HepG2 (cell line): ENCODE results near the gene OTOG. TPM values are rescaled to one million over a fixed set of nuclear protein-coding genes. Genes with fewer than 3 reads are reported as not detected.
A peak's percentile ranks its signal among the peaks of the same experiment; 100 is the strongest.

Experiments used
- ATAC-seq: fragments of 200-7000 bp; cut with Tn5 transposase; 3 replicates; pipeline ENCODE4 v1.9.1; 2020; ENCODE audit warnings: mild to moderate bottlenecking, moderate library complexity
- BruUV-seq: library from RNA; stranded (reverse); fragments of 400-500 nt; replicated peaks from 2 replicates; lab custom pipeline; 2021; lab: Mats Ljungman, UMichigan
- CTCF ChIA-PET: fragments of 300-600 bp; formaldehyde crosslinking; extraction: SDS; loops from one replicate; lab custom pipeline; 2021; ENCODE audit warnings: low total read pairs, inconsistent platforms, low intra/inter-chr PET ratio; lab: Yijun Ruan, JAX
- POLR2A ChIA-PET: fragments of 350-600 bp; sonication (Branson Sonifier 250); formaldehyde crosslinking; loops from one replicate; lab custom pipeline; 2020; ENCODE audit warnings: antibody characterized with exemption, inconsistent platforms; lab: Yijun Ruan, JAX
- DNase-seq: peaks from one replicate; pipeline ENCODE4 v3.0.0-alpha.2; 2015; ENCODE audit warnings: low spot score
- FAIRE-seq: peaks from 3 replicates; lab custom pipeline; 2011; peaks lifted over from hg19 to GRCh38; lab: Jason Lieb, UNC
- H2AFZ ChIP-seq: one replicate; pipeline ENCODE4 v1.6.1; 2011; ENCODE audit warnings: low read length, inconsistent platforms
- H3K27ac ChIP-seq: fragments of 300-600 bp; 3 replicates; pipeline ENCODE4 v1.8.0; 2011; ENCODE audit warnings: mixed run types, mild to moderate bottlenecking, mixed read lengths, low read length, inconsistent platforms; ENCODE audit not compliant: insufficient read depth; ENCODE audit errors: extremely low read length
- H3K27me3 ChIP-seq, 2 experiments: fragments of 200-600 bp in 1 of 2; 2 replicates in 1 of 2; 3 replicates in 1 of 2; pipeline versions ENCODE4 v1.6.0 to v1.8.0; 2011; ENCODE audit warnings: low read length in 2 of 2, mild to moderate bottlenecking in 2 of 2, moderate library complexity in 2 of 2, inconsistent platforms in 1 of 2; ENCODE audit not compliant: insufficient read depth in 2 of 2, control insufficient read depth in 1 of 2
- H3K36me3 ChIP-seq, 2 experiments: fragments of 200-600 bp in 1 of 2; replicated peaks in 1 of 2; 2 replicates in 1 of 2; 3 replicates in 1 of 2; pipeline versions ENCODE4 v1.5.1 to v1.8.0; 2011; ENCODE audit warnings: low read length in 2 of 2, inconsistent platforms in 1 of 2; ENCODE audit not compliant: insufficient read depth in 2 of 2, control insufficient read depth in 1 of 2
- H3K4me1 ChIP-seq: 2 replicates; pipeline ENCODE4 v1.5.1; 2012; ENCODE audit warnings: low read length, inconsistent platforms; ENCODE audit not compliant: insufficient read depth
- H3K4me2 ChIP-seq: 2 replicates; pipeline ENCODE4 v1.6.0; 2011; ENCODE audit warnings: low read depth, low read length, inconsistent platforms
- H3K4me3 ChIP-seq, 3 experiments: fragments of 200-600 bp in 1 of 3; sonication (generic), shearing (Covaris generic) in 1 of 3; replicated peaks in 1 of 3; 2 replicates each; pipeline ENCODE4 v1.5.1; 2011 to 2016; ENCODE audit warnings: low read length in 3 of 3, inconsistent platforms in 2 of 3, low read depth in 2 of 3, mild to moderate bottlenecking in 2 of 3, control low read depth in 1 of 3, mixed read lengths in 1 of 3; ENCODE audit not compliant: insufficient read depth in 1 of 3
- H3K79me2 ChIP-seq: one replicate; pipeline ENCODE4 v1.6.1; 2011; ENCODE audit warnings: low read length, inconsistent platforms; ENCODE audit not compliant: insufficient read depth
- H3K9ac ChIP-seq: 2 replicates; pipeline ENCODE4 v1.6.0; 2011; ENCODE audit warnings: mild to moderate bottlenecking, low read depth, low read length, inconsistent platforms; ENCODE audit not compliant: insufficient read depth
- H3K9me3 ChIP-seq: 2 replicates; pipeline ENCODE4 v1.5.1; 2012; ENCODE audit warnings: mild to moderate bottlenecking, low read length
- H4K20me1 ChIP-seq: 2 replicates; pipeline ENCODE4 v1.6.0; 2011; ENCODE audit warnings: inconsistent platforms, mild to moderate bottlenecking, low read length, moderate library complexity; ENCODE audit not compliant: insufficient read depth
- BCL6 ChIP-seq: IDR thresholded peaks from 2 replicates; pipeline ENCODE4 v1.6.1; 2016; ENCODE audit warnings: missing genetic modification reagents, missing compliant biosample characterization
- CBFB ChIP-seq: sonication (generic); formaldehyde crosslinking; IDR thresholded peaks from 2 replicates; pipeline ENCODE4 v1.4.0; 2020; ENCODE audit warnings: missing genetic modification reagents
- JUND ChIP-seq: sonication (generic); formaldehyde crosslinking; IDR thresholded peaks from 2 replicates; pipeline ENCODE4 v1.8.0; 2022; ENCODE audit warnings: mild to moderate bottlenecking, missing genetic modification reagents
- MLX ChIP-seq: IDR thresholded peaks from 2 replicates; pipeline ENCODE4 v1.6.1; 2016
- PPARG ChIP-seq: conservative IDR thresholded peaks from 2 replicates; pipeline ENCODE4 v1.6.1; 2016; ENCODE audit warnings: missing biosample characterization, missing genetic modification reagents
- RARG ChIP-seq: sonication (generic); formaldehyde crosslinking; IDR thresholded peaks from 2 replicates; pipeline ENCODE4 v1.4.0; 2020; ENCODE audit warnings: low read depth, mild to moderate bottlenecking, missing genetic modification reagents
- SAFB2 ChIP-seq: sonication (generic); formaldehyde crosslinking; IDR thresholded peaks from 2 replicates; pipeline ENCODE4 v1.5.1; 2020; ENCODE audit warnings: missing genetic modification reagents, low read depth, mild to moderate bottlenecking, borderline replicate concordance
- TGIF2 ChIP-seq: IDR thresholded peaks from 2 replicates; pipeline ENCODE4 v1.6.1; 2016; ENCODE audit warnings: control low read depth, missing compliant biosample characterization
- ZNF292 ChIP-seq: sonication (generic); formaldehyde crosslinking; IDR thresholded peaks from 2 replicates; pipeline ENCODE4 v1.8.1; 2022; ENCODE audit warnings: mild to moderate bottlenecking, low read depth, missing genetic modification reagents, borderline replicate concordance
- ZNF367 ChIP-seq: sonication (generic); formaldehyde crosslinking; IDR thresholded peaks from 2 replicates; pipeline ENCODE4 v1.4.0; 2020; ENCODE audit warnings: missing genetic modification reagents, borderline replicate concordance
- ZNF513 ChIP-seq: sonication (generic); formaldehyde crosslinking; conservative IDR thresholded peaks from 2 replicates; pipeline ENCODE4 v1.5.0; 2020; ENCODE audit warnings: missing genetic modification reagents
- ZNF550 ChIP-seq: sonication (generic); formaldehyde crosslinking; IDR thresholded peaks from 2 replicates; pipeline ENCODE4 v1.4.0; 2020; ENCODE audit warnings: mild to moderate bottlenecking, missing genetic modification reagents, borderline replicate concordance
- ZNF569 ChIP-seq: sonication (generic); formaldehyde crosslinking; IDR thresholded peaks from 2 replicates; pipeline ENCODE4 v1.5.0; 2020; ENCODE audit warnings: mild to moderate bottlenecking, missing genetic modification reagents, moderate library complexity, borderline replicate concordance
- ZNF605 ChIP-seq: sonication (generic); formaldehyde crosslinking; IDR thresholded peaks from 2 replicates; pipeline ENCODE4 v1.8.0; 2022; ENCODE audit warnings: mild to moderate bottlenecking, missing genetic modification reagents
- WGBS: methylation state at CpG from one replicate; pipeline ENCODE4 v1.1.6; 2017; ENCODE audit warnings: low lambda C conversion rate; 5-methylcytosine and 5-hydroxymethylcytosine counted together
- in situ Hi-C: cut with HindIII; loops from 2 replicates; pipeline ENCODE4 v1.10.0; 2017; ENCODE audit warnings: low pct_unique_long_range_greater_than_20kb; ENCODE audit not compliant: extremely low pct_ligation_motif_present
- intact Hi-C: fragments of 100-400 bp; cut with micrococcal nuclease; formaldehyde crosslinking; loops from one replicate; pipeline ENCODE4 v1.10.0; 2022; ENCODE audit not compliant: unreplicated experiment
- polyA plus RNA-seq, 8 experiments: library from polyadenylated mRNA; depleted of rRNA in 3 of 8; stranded (reverse) in 7 of 8; unstranded in 1 of 8; fragments of >200 nt; fragmentation: Illumina TruSeq in 4 of 8; extraction: Trizol in 4 of 8; gene quantifications; 2 replicates each; pipeline versions ENCODE4 v1.2.1 to v1.2.3, GENCODE V29; 2011 to 2016; ENCODE audit warnings: low read depth in 4 of 8, missing spikeins in 1 of 8, mixed read lengths in 1 of 8; ENCODE audit not compliant: insufficient read depth in 1 of 8
- total RNA-seq, 5 experiments: library from RNA; depleted of rRNA; stranded (reverse); fragments of >200 nt; fragmentation: Illumina TruSeq; extraction: Trizol; gene quantifications; 2 replicates each; pipeline ENCODE4 v1.2.3, GENCODE V29; 2016; ENCODE audit warnings: low read depth in 1 of 5
- TF ChIP-seq, protein P1 (sequence below): sonication (generic); formaldehyde crosslinking; IDR thresholded peaks from 2 replicates; pipeline ENCODE4 v1.5.1; 2020; ENCODE audit warnings: mild to moderate bottlenecking, missing genetic modification reagents, moderate library complexity
- TF ChIP-seq, protein P2 (sequence below): sonication (generic); formaldehyde crosslinking; IDR thresholded peaks from 2 replicates; pipeline ENCODE4 v1.4.0; 2020; ENCODE audit warnings: missing genetic modification reagents

Gene OTOG
- total and polyA plus RNA-seq, 2 of the 13 experiments (the other 11 are each of a cell fraction or from before 2014, with no cell fraction given), result not detected

DNA sequence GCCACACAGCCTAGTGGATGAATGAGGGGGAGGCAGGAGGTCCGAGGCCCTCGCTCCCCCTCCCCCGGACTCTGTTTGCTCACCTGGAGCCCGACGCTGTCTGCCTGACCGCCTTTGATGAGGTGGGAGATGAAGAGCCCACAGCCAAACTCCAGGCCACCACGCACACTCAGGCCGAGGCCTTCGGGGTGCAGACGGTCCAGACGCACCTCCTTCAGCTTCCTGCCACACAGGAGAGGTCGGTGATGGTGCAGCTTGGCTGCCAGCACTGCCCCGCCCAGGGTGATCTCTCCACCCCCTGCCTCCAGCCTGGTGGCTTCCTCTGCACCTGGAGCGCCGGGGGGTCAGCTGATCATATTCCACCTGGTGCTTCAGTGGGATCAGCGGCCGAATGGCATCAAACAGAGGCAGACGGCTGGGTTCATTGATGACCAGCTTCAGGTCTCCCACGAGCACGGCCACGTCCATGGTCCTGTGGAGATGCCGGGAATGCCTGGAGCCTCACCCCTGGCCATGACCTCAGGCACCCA, 15.9 kb upstream of the OTOG start:
- in situ Hi-C loops (no loop called here), intact Hi-C loops (no loop called here)
- no peak for FAIRE-seq
- ChIA-PET POLR2A (interaction anchor here (1.2 to 2.1 kb wide), 2 partner anchors 11 to 177 kb away, joined by 5 to 8 read pairs; no protein-coding TSS in a partner anchor), CTCF (no interaction called here)
- ATAC-seq, result peak; percentile 30
- Histone ChIP-seq H4K20me1 (no peaks in the 10 kb centered on the region), H3K27ac (no peak overlapping the region), H3K27me3 (peaks cover 0 to 28% of the 10 kb centered on the region in 2 experiments; a peak in 4 of 5 replicates), H3K4me3 (peak overlapping the region in 2 of 3 experiments; percentile 5 to 50; a peak in 1 of 6 replicates), H3K79me2 (no peaks in the 10 kb centered on the region), H3K9me3 (no peaks in the 10 kb centered on the region), H3K4me2 (peak overlapping the region; percentile 70), H3K36me3 (no peaks in the 10 kb centered on the region), H2AFZ (no peak overlapping the region), H3K4me1 (peaks cover 28% of the 10 kb centered on the region), H3K9ac (no peak overlapping the region)
- WGBS, result no CpG with 5 or more reads among the region's 22 CpGs
- DNase-seq, result no peak
- BruUV-seq, result no TSS peak
- TF ChIP-seq JUND (CRISPR knock-in tag), result no peak
- no peak for TF ChIP-seq PPARG (CRISPR knock-in tag)
- no peak for TF ChIP-seq RARG (CRISPR knock-in tag)
- TF ChIP-seq ZNF513, result no peak
- TF ChIP-seq CBFB, result no peak
- TF ChIP-seq ZNF292, result 0 out of 2 replicates have a peak, but pooled peaks have one; percentile 21
- TF ChIP-seq, protein P1, sequence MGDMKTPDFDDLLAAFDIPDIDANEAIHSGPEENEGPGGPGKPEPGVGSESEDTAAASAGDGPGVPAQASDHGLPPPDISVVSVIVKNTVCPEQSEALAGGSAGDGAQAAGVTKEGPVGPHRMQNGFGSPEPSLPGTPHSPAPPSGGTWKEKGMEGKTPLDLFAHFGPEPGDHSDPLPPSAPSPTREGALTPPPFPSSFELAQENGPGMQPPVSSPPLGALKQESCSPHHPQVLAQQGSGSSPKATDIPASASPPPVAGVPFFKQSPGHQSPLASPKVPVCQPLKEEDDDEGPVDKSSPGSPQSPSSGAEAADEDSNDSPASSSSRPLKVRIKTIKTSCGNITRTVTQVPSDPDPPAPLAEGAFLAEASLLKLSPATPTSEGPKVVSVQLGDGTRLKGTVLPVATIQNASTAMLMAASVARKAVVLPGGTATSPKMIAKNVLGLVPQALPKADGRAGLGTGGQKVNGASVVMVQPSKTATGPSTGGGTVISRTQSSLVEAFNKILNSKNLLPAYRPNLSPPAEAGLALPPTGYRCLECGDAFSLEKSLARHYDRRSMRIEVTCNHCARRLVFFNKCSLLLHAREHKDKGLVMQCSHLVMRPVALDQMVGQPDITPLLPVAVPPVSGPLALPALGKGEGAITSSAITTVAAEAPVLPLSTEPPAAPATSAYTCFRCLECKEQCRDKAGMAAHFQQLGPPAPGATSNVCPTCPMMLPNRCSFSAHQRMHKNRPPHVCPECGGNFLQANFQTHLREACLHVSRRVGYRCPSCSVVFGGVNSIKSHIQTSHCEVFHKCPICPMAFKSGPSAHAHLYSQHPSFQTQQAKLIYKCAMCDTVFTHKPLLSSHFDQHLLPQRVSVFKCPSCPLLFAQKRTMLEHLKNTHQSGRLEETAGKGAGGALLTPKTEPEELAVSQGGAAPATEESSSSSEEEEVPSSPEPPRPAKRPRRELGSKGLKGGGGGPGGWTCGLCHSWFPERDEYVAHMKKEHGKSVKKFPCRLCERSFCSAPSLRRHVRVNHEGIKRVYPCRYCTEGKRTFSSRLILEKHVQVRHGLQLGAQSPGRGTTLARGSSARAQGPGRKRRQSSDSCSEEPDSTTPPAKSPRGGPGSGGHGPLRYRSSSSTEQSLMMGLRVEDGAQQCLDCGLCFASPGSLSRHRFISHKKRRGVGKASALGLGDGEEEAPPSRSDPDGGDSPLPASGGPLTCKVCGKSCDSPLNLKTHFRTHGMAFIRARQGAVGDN (CRISPR knock-in tag), result peak; percentile 42; the same call in 1 of the 2 replicates
- TF ChIP-seq SAFB2, result no peak
- no peak for TF ChIP-seq ZNF550 (CRISPR knock-in tag)
- TF ChIP-seq ZNF605 (CRISPR knock-in tag), result no peak
- no peak for TF ChIP-seq TGIF2 (CRISPR knock-in tag)
- TF ChIP-seq, protein P2, sequence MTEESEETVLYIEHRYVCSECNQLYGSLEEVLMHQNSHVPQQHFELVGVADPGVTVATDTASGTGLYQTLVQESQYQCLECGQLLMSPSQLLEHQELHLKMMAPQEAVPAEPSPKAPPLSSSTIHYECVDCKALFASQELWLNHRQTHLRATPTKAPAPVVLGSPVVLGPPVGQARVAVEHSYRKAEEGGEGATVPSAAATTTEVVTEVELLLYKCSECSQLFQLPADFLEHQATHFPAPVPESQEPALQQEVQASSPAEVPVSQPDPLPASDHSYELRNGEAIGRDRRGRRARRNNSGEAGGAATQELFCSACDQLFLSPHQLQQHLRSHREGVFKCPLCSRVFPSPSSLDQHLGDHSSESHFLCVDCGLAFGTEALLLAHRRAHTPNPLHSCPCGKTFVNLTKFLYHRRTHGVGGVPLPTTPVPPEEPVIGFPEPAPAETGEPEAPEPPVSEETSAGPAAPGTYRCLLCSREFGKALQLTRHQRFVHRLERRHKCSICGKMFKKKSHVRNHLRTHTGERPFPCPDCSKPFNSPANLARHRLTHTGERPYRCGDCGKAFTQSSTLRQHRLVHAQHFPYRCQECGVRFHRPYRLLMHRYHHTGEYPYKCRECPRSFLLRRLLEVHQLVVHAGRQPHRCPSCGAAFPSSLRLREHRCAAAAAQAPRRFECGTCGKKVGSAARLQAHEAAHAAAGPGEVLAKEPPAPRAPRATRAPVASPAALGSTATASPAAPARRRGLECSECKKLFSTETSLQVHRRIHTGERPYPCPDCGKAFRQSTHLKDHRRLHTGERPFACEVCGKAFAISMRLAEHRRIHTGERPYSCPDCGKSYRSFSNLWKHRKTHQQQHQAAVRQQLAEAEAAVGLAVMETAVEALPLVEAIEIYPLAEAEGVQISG (CRISPR knock-in tag), result no peak
- TF ChIP-seq ZNF367 (CRISPR knock-in tag), result no peak
- TF ChIP-seq MLX (CRISPR knock-in tag), result no peak
- no peak for TF ChIP-seq BCL6 (CRISPR knock-in tag)
- TF ChIP-seq ZNF569 (CRISPR knock-in tag), result no peak
